22Rv1 (cell line): ENCODE data around the gene ITIH2.

Experiments
- ZFX ChIP-seq: fragments of 450-650 bp; IDR thresholded peaks from 2 replicates; pipeline ENCODE4 v1.6.1; 2017; ENCODE audit warnings: antibody characterized with exemption, borderline replicate concordance
- TF ChIP-seq, protein P1 (sequence below): fragments of 450-650 bp; IDR thresholded peaks from 2 replicates; pipeline ENCODE4 v1.5.1; 2017; ENCODE audit warnings: mild to moderate bottlenecking

DNA sequence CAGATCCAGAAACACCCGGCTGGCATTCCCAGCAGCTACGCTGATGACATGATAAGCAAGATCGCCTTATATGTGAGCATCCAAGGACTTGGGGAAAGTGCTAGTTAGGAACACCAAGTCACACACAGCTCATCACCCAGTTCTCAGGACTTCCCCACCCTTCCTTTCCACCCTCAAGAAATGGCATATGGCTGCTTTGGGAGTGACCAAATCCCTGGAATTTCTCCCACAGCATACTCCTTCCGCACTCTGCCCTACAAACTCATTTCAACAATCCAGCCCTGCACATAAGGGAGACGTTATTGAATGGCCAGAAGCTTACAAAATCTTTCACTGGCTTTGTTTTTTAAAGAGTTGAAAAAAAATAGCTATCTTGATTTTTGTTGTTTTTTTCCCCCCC, 40.6 kb upstream of the ITIH2 start:
- TF ChIP-seq, protein P1, sequence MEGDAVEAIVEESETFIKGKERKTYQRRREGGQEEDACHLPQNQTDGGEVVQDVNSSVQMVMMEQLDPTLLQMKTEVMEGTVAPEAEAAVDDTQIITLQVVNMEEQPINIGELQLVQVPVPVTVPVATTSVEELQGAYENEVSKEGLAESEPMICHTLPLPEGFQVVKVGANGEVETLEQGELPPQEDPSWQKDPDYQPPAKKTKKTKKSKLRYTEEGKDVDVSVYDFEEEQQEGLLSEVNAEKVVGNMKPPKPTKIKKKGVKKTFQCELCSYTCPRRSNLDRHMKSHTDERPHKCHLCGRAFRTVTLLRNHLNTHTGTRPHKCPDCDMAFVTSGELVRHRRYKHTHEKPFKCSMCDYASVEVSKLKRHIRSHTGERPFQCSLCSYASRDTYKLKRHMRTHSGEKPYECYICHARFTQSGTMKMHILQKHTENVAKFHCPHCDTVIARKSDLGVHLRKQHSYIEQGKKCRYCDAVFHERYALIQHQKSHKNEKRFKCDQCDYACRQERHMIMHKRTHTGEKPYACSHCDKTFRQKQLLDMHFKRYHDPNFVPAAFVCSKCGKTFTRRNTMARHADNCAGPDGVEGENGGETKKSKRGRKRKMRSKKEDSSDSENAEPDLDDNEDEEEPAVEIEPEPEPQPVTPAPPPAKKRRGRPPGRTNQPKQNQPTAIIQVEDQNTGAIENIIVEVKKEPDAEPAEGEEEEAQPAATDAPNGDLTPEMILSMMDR = no peak
- TF ChIP-seq ZFX = no peak
